GM18858 (cell line): ENCODE data around the gene F5.

ENCODE experiments used
- ATAC-seq: cut with Tn5 transposase; IDR thresholded peaks from one replicate; pipeline ENCODE4 v1.9.1; 2021; ENCODE audit not compliant: unreplicated experiment

Gene F5

DNA sequence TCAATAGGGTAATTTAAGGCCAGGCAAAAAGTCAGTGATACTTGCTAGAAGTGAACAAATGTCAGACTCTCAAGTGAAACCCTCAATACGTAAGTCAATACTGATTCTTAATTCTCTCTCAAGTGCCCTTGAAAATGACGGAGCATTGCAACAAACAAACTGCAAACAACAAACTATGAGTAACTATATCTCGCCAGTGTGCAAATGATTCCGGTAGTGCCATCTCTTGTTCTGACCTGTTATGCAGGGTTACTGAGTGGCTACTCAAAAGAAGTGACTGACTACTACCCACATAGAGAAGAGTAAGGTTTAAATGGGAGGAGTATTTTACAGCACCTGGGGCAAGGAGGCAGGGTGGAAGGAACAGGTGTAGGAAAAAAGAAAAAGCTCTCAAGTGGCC, 102.2 kb downstream of the F5 start:
- no peak for ATAC-seq

DNA sequence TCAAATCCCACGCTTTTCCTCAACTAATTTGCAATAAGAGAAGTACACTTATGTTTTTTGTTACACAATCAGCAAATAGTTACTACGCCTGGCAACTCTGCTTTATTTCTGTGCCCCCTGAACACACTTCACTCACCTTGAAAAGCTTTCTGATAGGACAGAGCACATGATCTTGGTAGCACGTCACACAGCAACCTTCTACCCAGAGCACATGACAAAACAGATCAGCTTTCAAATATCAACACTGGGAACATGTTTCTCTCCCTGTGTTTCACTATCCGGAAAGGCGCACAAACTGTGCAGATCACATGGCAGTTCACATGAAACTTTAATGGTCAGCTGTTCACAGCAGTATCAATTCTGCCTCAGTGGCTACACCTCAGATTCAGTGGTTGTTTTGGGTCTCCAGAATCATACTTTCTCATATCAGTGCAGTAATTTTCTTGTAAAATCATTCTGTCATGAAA, 102.7 kb downstream of the F5 start:
- no peak for ATAC-seq

DNA sequence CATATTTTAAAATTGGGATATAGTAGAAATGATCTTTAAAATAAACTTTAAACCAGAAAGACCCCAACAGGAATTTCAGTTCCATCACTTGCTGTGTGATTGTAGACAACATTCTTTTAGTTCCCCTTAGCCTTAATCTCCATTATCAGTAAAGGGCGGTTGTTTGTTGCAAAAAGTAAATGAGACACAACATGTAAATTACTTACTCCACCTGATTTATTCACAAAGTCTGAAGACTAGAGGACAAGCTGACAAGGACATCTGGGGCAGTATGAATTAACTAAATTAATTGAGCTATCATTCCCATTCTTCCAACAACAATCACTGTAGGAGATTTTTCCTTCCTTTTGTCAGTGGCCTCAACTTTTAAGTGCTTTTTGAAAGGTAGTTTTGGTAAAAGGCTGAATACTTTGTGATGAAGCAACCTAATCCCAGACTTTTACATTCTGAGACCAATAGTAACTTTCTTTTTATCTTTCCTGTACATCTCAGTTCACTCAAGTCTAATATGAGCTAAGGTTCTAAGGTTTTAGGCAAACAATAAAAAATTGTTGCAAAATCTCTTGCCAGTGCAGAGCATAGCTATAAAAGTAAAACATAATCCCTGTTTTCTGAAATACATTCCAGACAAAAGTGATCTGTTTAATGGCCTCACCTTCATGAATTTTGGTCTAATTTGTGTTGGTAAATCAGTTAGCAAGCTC, 106.8 kb downstream of the F5 start:
- no peak for ATAC-seq

DNA sequence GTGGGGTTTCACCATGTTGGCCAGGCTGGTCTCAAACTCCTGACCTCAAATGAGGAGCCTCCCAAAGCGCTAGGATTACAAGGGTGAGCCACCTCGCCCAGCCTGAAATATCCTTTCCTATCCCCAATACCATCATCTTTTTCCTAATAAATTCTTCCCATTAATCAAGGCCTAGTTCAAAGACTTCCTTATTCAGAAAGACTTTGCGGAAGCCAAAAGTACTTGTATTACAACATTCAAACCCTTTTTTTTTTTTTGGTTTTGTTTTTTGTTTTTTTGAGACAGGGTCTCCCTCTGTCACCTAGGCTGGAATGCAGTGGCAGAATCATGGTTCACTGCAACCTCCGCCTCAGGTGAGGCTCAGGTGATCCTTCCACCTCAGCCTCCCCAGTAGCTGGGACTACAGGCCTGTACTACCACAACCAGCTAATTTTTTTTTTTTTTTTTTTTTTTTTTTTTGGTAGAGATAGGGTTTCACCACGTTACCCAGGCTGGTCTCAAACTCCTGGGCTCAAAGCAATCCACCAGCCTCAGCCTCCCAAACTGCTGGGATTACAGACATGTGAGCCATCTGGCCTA, 108.1 kb downstream of the F5 start:
- ATAC-seq: no peak

DNA sequence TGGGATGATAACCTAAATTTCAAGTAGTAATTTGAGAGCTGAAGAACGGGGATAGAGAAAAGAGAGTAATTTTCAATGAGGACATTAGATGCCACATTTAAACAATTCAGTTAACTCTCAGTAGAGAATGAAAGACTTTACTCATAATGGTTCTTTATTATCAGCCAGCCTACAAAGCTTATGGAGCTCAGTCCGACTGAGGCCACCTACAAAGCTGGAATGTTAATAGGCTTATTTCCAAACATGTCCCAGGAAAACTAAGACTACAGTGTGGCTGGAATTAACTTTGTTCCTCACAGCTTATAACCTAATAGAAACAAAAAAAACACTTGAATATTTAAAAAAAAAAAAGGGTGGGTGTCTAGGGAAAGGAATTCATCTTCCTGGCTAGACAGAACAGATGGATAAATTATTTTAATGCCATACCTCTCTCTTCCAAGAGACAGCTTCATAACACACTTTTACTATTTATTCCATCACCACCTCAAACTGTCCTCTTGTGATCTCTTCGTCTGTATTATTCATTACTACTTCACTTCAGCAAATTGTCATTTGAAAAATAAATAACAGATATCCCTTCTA, 110.4 kb downstream of the F5 start:
- no peak for ATAC-seq

DNA sequence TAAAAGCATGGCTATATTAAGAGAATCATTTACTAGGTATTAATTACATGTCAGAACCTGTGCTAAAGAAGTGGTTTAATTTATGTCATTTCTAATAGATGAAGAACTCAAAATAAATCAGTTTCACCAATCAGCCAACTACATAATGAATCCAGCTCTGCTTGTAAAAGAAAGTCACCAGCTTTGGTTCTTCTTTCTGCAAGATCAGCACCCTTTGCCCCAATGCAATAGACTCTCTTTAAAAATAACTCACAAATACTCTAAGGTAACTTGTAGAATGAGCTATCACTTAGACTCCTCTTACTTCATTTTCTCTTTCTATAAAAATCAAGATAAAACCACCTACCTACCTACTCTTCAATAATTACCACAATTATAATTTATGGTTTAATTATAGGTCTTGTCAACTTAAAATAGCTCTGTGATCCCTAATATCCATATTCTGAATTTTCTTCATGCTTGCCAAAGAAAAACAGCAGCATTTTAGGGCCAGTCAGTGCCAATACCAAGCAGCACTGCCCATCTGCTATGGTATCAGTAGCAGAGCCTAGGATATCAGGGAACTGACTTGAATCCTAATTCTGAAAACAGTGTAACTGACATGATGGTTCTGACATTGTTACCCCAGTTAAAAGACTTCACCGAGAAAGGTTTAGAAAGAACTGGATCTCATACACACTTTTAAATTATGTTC, 111.8 kb downstream of the F5 start:
- no peak for ATAC-seq

DNA sequence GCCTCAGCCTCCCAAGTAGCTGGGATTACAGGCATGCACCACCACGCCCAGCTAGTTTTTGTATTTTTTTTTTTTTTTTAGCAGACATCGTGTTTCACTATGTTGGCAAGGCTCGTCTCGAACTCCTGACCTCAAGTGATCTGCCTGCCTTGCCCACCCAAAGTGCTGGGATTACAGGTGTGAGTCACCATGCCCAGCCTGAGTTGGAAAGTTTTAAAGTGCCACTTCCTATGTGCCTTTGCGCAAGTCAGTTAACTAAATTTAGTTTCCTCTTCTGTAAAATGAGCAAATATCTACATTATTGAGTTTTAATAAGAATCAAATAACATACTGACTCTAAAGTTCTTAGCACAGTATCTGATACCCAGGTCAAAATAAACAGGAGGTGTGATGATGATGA, 112.9 kb downstream of the F5 start:
- ATAC-seq: no peak

DNA sequence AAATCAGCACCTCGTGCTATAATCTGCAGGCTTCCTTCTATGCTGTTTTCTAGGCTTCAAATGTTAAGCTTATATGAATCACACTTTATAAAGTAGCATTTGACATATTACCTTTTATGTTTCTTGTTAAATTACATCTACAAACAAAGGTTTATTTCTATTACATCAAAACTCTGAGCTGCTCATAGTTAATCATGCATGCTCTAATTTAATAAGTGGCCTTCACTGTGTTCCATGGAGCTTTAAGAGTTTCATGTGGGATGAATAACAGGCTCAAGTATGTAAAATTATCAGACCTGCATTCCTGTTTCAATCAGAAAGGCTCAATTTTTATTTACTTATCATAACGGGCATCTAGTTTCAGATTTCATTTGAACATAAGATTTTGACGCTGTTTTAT, 113.5 kb downstream of the F5 start:
- ATAC-seq: no peak

DNA sequence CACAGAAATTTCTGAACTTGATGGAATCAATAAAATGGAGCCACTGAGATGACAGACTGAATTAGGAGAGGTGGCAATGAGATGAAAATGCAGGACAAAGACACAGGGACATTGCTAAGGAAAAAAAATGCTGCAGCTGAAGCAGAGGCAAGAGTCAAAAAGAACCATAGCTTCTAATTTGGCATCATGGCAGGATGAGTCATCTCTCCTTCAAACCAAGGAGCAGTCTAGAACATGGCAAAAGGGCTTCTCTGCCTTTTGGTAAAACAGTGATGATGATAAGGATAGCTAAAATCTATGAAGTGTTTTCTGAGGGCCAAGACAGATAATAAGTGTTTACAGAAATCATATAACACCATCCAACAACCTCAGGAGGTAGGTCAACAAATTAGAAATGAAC, 117.3 kb downstream of the F5 start:
- ATAC-seq: no peak

DNA sequence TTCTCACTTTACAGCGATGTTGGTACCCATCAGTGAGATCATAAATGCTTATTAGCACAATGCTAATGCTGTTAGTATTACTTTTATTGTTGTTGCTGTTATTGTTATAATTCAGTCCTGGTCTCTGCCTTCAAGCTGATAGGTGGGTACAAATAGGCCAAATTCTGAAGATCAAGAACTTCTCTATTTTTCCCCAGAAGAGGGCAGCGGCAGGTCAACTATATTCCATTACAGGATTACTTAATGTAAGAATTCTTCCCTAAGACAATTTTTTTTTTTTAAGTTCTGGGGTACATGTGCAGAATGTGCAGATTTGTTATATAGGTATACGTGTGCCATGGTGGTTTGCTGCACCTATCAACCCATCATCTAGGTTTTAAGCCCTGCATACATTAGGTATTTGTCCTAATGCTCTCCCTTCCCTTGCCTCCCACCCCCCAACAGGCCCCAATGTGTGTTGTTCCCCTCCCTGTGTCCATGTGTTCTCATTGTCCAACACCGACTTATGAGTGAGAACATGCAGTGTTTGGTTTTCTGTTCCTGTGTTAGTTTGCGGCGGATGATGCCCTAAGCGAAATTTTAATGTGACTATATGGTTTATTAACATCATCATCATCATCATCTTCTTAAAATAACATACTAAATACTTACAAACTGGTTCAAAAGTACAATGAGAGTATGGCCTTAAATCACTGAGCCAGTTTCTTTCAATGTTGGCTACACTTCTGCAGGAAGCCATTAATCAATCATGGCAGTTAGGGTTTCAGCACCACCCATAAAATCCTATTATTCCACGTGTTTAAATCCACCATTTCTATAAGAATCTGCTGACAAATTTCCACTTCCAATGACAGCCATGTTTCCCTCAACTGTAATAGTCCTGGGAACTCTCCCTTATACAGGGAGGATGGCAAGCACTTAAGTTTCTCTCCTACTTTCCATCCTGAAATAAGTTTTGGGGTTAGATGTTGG, 119.7 kb downstream of the F5 start:
- ATAC-seq: no peak

DNA sequence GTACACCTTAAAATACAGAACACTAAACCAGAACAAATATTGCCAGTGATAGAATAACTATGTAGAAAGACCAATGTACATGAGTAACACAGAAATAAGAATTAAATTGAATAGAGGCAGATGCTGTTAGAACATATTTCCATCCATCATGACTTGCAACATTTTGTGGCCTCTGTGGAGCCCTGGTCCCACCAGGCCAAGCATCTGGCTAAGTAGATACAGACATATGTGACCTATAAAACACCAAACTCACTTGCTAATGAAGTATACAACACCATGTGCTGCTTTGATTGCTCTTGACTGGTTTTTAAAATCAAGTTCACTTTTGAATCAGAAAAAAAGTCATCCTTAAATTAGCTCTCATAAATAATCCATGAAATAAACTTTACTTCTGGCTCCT, 121.0 kb downstream of the F5 start:
- no peak for ATAC-seq
